Measurements from ENCODE around the gene FAM98B. TPM values are rescaled to one million over a fixed set of nuclear protein-coding genes. Genes with fewer than 3 reads are reported as not detected.

Gene FAM98B
- total and polyA plus RNA-seq, 2 experiments from 2014 or later: 10.1 to 32.5 TPM

- TF ChIP-seq CTCF (conservative IDR thresholded peaks at IDR 0.05; ENCODE audit: low read depth in 2 of 2) (no peak), EZH2 (IDR thresholded peaks at IDR 0.05; ENCODE audit: low read depth, unreplicated experiment) (no peak), STAT1 (IDR thresholded peaks at IDR 0.05; ENCODE audit: unreplicated experiment) (no peak), NANOG (IDR thresholded peaks at IDR 0.05; ENCODE audit: borderline replicate concordance) (no peak)
Observed at GRCh38 chr15:38441130-38441519, 12.8 kb upstream of the FAM98B start (continued).

GRCh38 chr15:38454696-38455090, 766 bp downstream of the FAM98B start:
- Mint-ChIP-seq H3K4me3 (peak overlapping the region; percentile 90), H3K4me1 (peaks cover 3% of the 10 kb centered on the region), H3K36me3 (ENCODE audit: low read depth) (peaks cover 2% of the 10 kb centered on the region; the same call in 2 of the 3 replicates), H3K27ac (peak overlapping the region; percentile 99), H3K27me3 (ENCODE audit: insufficient read depth, low read depth, poor library complexity) (peaks cover 7% of the 10 kb centered on the region), H3K9me3 (no peaks in the 10 kb centered on the region)
- TF ChIP-seq CTCF (conservative IDR thresholded peaks at IDR 0.05; ENCODE audit: low read depth in 2 of 2) (no peak), EZH2phosphoT487 (IDR thresholded peaks at IDR 0.05; ENCODE audit: unreplicated experiment) (no peak), JUNB (IDR thresholded peaks at IDR 0.05; ENCODE audit: unreplicated experiment) (no peak), ZNF331 (CRISPR knock-in tag; IDR thresholded peaks at IDR 0.05; ENCODE audit: low read depth) (no peak)
- H3K27ac ChIP-seq (ENCODE audit: low read depth): peak overlapping the region; percentile 99
- H2AFZ ChIP-seq: peak overlapping the region; percentile 81
- peak overlapping the region; percentile 74 for H3K4me3 ChIP-seq
- no peak for DNase-seq (ENCODE audit: low spot score)
- no peaks in the 10 kb centered on the region for H3F3A ChIP-seq (replicated peaks; ENCODE audit: low read depth)
- ATAC-seq: peak; percentile 16
- H3K79me2 ChIP-seq (replicated peaks; ENCODE audit: insufficient read depth): peaks cover 52% of the 10 kb centered on the region
- H3K9me2 ChIP-seq (ENCODE audit: insufficient read depth): no peaks in the 10 kb centered on the region
- peak overlapping the region; percentile 92 for H3K4me2 ChIP-seq
- no peaks in the 10 kb centered on the region for H3K27me3 ChIP-seq (ENCODE audit: insufficient read depth)
- no peaks in the 10 kb centered on the region for H4K20me1 ChIP-seq (replicated peaks; ENCODE audit: insufficient read depth)
- no peaks in the 10 kb centered on the region for H3K36me3 ChIP-seq (ENCODE audit: insufficient read depth)
- H3K4me1 ChIP-seq (ENCODE audit: insufficient read depth): peaks cover 7% of the 10 kb centered on the region; the same call in 1 of the 2 replicates

- Histone ChIP-seq H3K79me2 (replicated peaks; ENCODE audit: insufficient read depth) (peaks cover 56% of the 10 kb centered on the region), H3K27ac (ENCODE audit: low read depth) (peak overlapping the region; percentile 99), H4K20me1 (replicated peaks; ENCODE audit: insufficient read depth) (no peaks in the 10 kb centered on the region), H2AFZ (no peak overlapping the region; the same call in 1 of the 2 replicates), H3K36me3 (ENCODE audit: insufficient read depth) (no peaks in the 10 kb centered on the region), H3K4me1 (ENCODE audit: insufficient read depth) (peaks cover 7% of the 10 kb centered on the region; the same call in 1 of the 2 replicates), H3K9me2 (ENCODE audit: insufficient read depth) (no peaks in the 10 kb centered on the region), H3F3A (replicated peaks; ENCODE audit: low read depth) (no peaks in the 10 kb centered on the region), H3K27me3 (ENCODE audit: insufficient read depth) (no peaks in the 10 kb centered on the region), H3K4me2 (peak overlapping the region; percentile 92), H3K4me3 (peak overlapping the region; percentile 74)
- H3K4me3 Mint-ChIP-seq: peak overlapping the region; percentile 90
- peaks cover 2% of the 10 kb centered on the region; the same call in 2 of the 3 replicates for H3K36me3 Mint-ChIP-seq (ENCODE audit: low read depth)
- H3K9me3 Mint-ChIP-seq: no peaks in the 10 kb centered on the region
- H3K27ac Mint-ChIP-seq: peak overlapping the region; percentile 99
- DNase-seq (ENCODE audit: low spot score) (no peak), ATAC-seq (no peak)
- H3K4me1 Mint-ChIP-seq: peaks cover 3% of the 10 kb centered on the region
- H3K27me3 Mint-ChIP-seq (ENCODE audit: insufficient read depth, low read depth, poor library complexity): peaks cover 7% of the 10 kb centered on the region
- no peak for TF ChIP-seq STAT1 (IDR thresholded peaks at IDR 0.05; ENCODE audit: unreplicated experiment)
- TF ChIP-seq NANOG (IDR thresholded peaks at IDR 0.05; ENCODE audit: borderline replicate concordance): no peak
- no peak for TF ChIP-seq CREB1 (CRISPR knock-in tag; IDR thresholded peaks at IDR 0.05; ENCODE audit: low read depth)
- no peak for TF ChIP-seq CTCF (conservative IDR thresholded peaks at IDR 0.05; ENCODE audit: low read depth in 2 of 2)
- no peak for TF ChIP-seq REST (IDR thresholded peaks at IDR 0.05; ENCODE audit: unreplicated experiment)
- no peak for TF ChIP-seq POLR2AphosphoS5 (IDR thresholded peaks at IDR 0.05; ENCODE audit: low read depth)
- TF ChIP-seq EZH2 (IDR thresholded peaks at IDR 0.05; ENCODE audit: low read depth, unreplicated experiment): no peak
Observed at GRCh38 chr15:38455092-38455491, 1.2 kb downstream of the FAM98B start.

All from GM23338 (cell line).